Measurements from ENCODE around the gene TCIRG1.

TCIRG1 gene

DNA sequence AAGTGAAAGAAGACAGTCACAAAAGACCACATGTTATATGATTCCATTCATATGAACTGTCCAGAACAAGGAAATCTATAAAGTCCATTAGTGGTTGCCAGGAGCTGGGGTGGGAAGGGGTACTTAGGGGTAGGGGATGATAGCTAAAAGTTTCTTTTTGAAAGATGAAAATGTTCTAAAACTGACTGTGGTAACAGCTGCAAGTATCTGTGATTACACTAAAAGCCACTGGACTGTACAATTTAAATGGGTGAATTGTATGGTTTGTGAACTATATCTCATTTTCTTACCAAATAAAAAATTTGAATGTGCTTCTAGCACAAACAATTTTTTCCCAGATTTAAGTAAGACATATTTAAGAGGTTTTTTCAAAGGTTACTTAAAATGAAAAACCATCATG, 60.2 kb downstream of the TCIRG1 start:
- Histone ChIP-seq H3K4me2 (ENCODE audit: low read length, poor library complexity, severe bottlenecking) (no peak overlapping the region), H3K9ac (ENCODE audit: low read length) (no peak overlapping the region), H3K4me3 (ENCODE audit: insufficient read depth in 1 of 2, low read depth in 1 of 2, low read length in 2 of 2) (no peak overlapping the region), H3K27ac (ENCODE audit: low read length, poor library complexity, severe bottlenecking) (no peak overlapping the region), H3K18ac (ENCODE audit: low read depth in 1 of 2, low read length in 2 of 2) (no peak overlapping the region), H3K79me1 (replicated peaks; ENCODE audit: low read length, poor library complexity, severe bottlenecking) (peaks cover 17% of the 10 kb centered on the region), H3K4ac (ENCODE audit: low read depth in 1 of 2, low read length in 2 of 2) (no peak overlapping the region), H2AK5ac (ENCODE audit: low read length, severe bottlenecking) (no peak overlapping the region), H2BK15ac (ENCODE audit: low read depth, poor library complexity, severe bottlenecking) (no peak overlapping the region), H3K23ac (ENCODE audit: low read length in 2 of 2) (no peak overlapping the region), H2AFZ (ENCODE audit: low read depth, low read length) (no peak overlapping the region), H3K27me3 (ENCODE audit: control insufficient read depth in 1 of 2, insufficient read depth in 1 of 2, low read length in 2 of 2) (no peaks in the 10 kb centered on the region), H4K8ac (ENCODE audit: low read length) (no peak overlapping the region), H2BK120ac (ENCODE audit: low read depth, low read length) (no peak overlapping the region), H2BK12ac (ENCODE audit: low read length in 2 of 2) (no peak overlapping the region), H4K91ac (ENCODE audit: low read length) (no peak overlapping the region), H2BK5ac (ENCODE audit: low read depth, low read length, poor library complexity, severe bottlenecking) (no peak overlapping the region), H3K4me1 (ENCODE audit: control insufficient read depth, insufficient read depth, low read depth, low read length) (peaks cover 2% of the 10 kb centered on the region), H3K36me3 (ENCODE audit: control insufficient read depth in 1 of 2, insufficient read depth in 2 of 2, low read depth in 1 of 2, low read length in 2 of 2) (peaks cover 4 to 5% of the 10 kb centered on the region in 2 experiments), H3K9me3 (ENCODE audit: control insufficient read depth, low read length) (no peaks in the 10 kb centered on the region), H3K14ac (ENCODE audit: low read length in 2 of 2) (no peak overlapping the region)
- no peak for DNase-seq

DNA sequence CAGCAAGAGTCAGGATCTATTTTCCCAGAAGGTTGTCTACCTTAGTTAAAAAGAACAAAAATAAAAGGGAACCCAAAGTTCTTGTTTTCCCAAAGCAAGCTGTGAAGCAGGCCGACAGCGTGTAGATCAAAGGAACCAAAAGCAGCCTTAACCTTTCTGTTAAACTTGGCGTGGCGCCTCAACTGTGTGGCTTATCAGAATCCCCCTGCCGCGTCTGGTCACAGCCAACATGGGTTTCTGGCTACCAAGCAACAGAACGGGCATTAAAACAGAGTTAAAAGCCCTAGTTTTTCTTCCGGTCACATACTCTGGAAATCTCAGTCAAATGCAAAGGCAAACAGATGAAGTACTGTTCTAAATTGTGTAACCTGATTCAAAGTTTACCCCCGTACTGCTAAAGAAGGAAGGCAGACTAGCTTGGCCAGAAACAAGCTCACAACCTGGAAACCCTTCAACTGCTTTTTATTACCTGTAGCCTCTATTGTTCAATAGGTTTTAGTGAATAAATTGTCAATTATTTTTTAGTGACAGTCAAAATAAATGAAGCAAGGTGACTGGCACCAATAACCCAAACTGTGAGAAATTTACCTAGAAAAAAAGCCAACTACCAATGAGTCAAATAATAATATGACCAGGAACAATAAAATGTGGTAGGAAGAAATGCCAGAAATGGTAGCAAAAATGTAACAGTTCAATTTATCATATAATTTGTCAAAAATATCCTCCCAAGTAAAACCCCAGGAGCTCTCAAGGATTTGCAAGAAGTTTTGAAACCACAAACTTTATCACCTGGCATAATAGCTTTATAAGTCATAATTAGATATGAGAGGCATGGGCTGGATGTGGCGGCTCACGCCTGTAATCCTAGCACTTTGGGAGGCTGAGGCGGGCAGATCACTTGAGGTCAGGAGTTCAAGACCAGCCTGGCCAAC, 60.9 kb downstream of the TCIRG1 start:
- Histone ChIP-seq H2BK120ac (ENCODE audit: low read depth, low read length) (no peak overlapping the region), H2BK15ac (ENCODE audit: low read depth, poor library complexity, severe bottlenecking) (no peak overlapping the region), H3K4me3 (ENCODE audit: insufficient read depth in 1 of 2, low read depth in 1 of 2, low read length in 2 of 2) (no peak overlapping the region), H4K8ac (ENCODE audit: low read length) (no peak overlapping the region), H3K4me1 (ENCODE audit: control insufficient read depth, insufficient read depth, low read depth, low read length) (peaks cover 2% of the 10 kb centered on the region), H3K79me1 (replicated peaks; ENCODE audit: low read length, poor library complexity, severe bottlenecking) (peaks cover 15% of the 10 kb centered on the region), H4K91ac (ENCODE audit: low read length) (no peak overlapping the region), H2AK5ac (ENCODE audit: low read length, severe bottlenecking) (no peak overlapping the region), H2BK5ac (ENCODE audit: low read depth, low read length, poor library complexity, severe bottlenecking) (no peak overlapping the region), H3K9me3 (ENCODE audit: control insufficient read depth, low read length) (no peaks in the 10 kb centered on the region), H2BK12ac (ENCODE audit: low read length in 2 of 2) (no peak overlapping the region), H3K27me3 (ENCODE audit: control insufficient read depth in 1 of 2, insufficient read depth in 1 of 2, low read length in 2 of 2) (no peaks in the 10 kb centered on the region), H3K18ac (ENCODE audit: low read depth in 1 of 2, low read length in 2 of 2) (no peak overlapping the region), H3K14ac (ENCODE audit: low read length in 2 of 2) (peak overlapping the region in 1 of 2 experiments; percentile 74), H3K4ac (ENCODE audit: low read depth in 1 of 2, low read length in 2 of 2) (no peak overlapping the region), H3K4me2 (ENCODE audit: low read length, poor library complexity, severe bottlenecking) (no peak overlapping the region), H3K9ac (ENCODE audit: low read length) (no peak overlapping the region), H3K23ac (ENCODE audit: low read length in 2 of 2) (no peak overlapping the region), H3K27ac (ENCODE audit: low read length, poor library complexity, severe bottlenecking) (no peak overlapping the region), H3K36me3 (ENCODE audit: control insufficient read depth in 1 of 2, insufficient read depth in 2 of 2, low read depth in 1 of 2, low read length in 2 of 2) (peaks cover under 1 to 4% of the 10 kb centered on the region in 2 experiments), H2AFZ (ENCODE audit: low read depth, low read length) (no peak overlapping the region)
- no peak for DNase-seq
- 56% methylated on average over 10 of the region's 12 CpGs for WGBS

Small RNAs within 50 kb of the gene (small RNA-seq; reads per million reads assigned to genes)
- gene MIR6753 (ENCODE audit: low read depth), result 3.2 reads per million, percentile 20 among the genes with 10 or more reads in this experiment

Data from mesenchymal stem cell (in vitro differentiated cells and primary cell).